Amniotic epithelial cell (primary cell): ENCODE data around the gene ZNF689.
"Not testable (repeated sequence)": the region's sequence is repeated elsewhere in the genome, so short reads cannot be mapped to it uniquely, and the experiment has no call there.

Experiments
- DNase-seq: peaks from one replicate; pipeline ENCODE4 v3.0.0-alpha.2; 2010; ENCODE audit warnings: low read depth

The ZNF689 gene

DNA sequence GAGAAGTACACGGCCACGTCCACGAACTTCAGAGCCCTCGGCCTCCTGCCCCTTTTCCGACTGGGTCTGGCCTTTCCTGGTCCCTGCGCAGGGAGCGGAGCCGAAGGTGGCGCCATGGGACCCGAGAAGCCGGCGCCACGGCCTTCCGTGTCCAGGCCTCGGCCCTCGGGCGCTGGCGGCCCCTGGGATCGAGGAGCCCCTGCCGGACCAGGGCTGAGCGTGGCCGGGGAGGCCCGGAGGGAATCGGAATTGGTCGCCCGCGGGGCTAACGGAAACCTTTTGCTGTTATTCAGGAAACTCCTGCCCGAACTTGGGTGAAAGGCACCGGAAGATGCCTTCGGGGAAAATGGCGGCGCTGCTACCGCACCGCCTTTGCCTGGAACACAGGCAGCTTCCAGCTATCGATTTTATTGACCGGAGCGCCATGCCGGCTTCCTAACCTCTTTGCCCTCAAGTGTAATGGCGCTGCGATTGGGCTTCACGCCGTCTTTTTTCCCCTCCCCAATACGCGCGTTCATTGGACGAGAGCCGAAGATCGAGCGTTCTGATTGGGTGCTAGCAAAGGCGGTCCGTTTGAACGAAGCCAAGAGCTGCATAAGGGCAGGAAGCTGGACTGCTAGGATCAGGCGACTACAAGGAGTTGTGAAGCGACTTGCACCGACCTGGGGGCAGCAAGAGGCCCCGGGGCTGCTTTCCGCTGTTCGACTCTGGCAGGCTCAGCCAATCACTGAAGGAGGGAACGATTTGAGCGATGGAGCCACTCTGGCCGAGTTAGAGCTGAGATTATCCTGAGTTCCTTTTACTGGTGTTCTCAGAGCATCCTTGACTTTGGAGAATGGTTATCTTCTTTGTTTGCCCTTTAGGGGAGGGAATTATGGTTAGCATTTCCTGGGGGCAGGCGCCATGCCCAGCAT lies at the start of gene ZNF689:
ZNF689 (minus strand) TSS at position 464 of the 914 bp plus-strand sequence; CDS start at position 116, 348 bp downstream.
- DNase-seq, result peak; percentile 95

DNA sequence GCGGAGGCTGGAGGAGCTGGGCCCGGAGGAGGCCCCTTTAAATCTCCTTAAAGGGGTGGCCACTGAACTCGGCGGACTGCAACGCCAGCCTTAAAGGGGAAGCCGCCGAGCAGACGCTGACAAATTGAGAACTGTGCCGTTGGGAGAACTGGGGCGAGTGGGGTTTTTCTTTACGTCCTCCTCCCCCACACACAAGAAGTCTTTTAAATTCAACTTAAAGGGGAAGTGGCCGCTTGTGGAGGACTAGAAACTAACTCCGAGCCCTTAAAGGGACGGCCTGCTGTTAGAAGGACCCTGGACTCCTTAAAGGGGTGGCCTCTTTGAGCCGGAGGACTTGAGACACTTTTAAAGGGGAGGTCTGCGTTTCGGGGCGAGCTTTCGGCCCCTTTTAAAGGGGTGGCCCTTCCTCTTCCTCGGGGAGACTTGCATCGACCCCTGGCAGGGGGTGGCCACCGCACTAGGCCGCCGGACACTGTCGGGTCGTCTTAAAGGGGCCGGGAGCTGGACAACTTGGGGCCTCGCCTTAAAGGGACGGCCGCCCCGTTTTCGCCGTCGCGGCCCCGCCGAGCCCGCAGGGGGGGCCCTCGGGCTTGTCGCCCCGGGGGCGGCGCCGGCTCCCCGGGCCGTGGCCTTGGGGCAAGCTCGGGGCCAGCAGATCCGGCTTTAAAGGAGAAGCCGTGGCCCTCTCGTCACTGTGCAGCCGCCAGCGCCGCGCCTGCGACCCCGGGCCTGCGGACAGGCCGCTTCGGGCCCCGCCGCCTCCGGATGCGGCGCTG lies 48.7 kb upstream of the ZNF689 start:
- peak; percentile 95 for DNase-seq

DNA sequence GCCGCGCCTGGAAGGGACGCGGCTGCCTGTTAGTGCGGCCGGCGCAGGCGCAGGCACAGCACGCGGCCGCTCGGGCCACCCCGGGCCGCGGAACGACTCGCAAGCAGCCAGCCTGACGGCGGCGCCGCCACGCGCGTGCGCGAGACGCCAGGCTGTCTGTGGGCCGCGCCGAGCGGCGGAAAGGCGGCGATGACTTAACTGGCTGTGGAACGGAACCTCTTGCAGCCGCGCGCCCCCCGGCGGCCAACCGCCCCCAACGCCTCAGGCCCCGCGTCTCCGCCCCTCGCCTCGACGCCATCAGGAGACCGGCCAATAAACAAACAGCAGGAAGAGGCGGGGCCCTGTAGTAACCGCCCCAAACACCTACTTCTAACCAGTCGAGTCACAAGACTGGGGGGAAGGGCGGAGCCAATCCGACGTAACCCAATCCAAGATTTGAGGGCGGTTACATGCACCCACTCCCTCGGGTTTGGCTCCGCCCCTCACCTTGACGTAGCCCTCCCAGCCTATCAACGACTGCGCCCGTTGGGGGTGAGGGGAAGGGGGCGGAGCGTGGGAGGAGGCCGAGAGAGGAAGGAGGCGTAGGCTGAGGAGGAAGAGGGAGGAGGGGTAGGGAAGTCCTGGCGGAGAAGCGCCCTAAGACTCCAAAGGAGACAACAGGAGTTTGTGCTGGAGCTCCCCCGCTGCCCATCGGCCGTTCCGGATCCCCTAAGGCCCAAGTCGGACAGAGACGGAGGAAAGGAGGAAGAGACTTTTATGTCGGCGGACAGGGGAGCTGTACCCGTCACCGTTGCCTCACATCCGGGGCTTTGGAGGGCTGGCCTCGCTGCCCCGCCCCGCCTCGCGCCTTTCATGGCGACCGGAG lies 47.9 kb upstream of the ZNF689 start, which contains the start of gene FBRS:
FBRS (plus strand) TSS at position 566 of the 865 bp plus-strand sequence. CDS start 1,088 bp downstream, outside the sequence.
- peak; percentile 100 for DNase-seq

DNA sequence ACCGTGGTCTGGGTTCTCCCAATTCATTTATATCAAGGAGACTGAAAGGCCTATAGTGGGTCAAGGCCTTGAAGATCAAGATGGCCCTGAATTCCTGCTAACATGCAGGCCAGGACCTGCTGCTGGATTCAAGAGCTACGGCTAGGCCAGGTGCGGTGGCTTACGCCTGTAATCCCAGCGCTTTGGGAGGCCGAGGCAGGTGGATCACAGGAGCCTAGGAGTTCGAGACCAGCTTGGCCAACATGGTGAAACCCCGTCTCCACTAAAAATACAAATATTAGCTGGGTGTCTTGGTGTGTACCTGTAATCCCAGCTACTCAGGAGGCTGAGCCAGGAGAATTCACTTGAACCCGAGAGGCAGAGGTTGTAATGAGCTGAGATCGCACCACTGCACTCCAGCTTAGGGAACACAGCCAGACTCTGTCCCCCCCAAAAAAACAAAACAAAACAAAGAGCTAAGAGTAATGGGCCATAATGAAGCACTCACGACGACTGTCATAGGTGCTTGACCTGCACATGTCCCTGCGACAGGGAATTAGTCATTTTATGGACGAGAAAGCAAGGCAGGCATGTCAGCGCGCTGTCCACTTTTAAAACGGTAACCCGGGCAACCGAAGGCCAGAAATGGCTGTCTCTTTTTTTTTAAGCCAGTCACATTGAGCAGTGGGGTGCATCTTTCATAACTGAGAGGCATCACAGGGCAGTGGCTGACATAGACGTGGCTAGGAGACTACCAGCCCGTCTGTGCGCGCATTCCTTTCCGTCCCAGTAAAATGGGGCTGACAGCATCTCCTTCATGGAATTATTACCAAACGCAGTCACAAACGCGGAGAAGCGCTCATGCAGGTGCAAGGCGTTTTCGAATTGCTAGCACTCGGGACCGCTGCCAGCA lies 47.0 kb upstream of the ZNF689 start:
- DNase-seq, result no peak

DNA sequence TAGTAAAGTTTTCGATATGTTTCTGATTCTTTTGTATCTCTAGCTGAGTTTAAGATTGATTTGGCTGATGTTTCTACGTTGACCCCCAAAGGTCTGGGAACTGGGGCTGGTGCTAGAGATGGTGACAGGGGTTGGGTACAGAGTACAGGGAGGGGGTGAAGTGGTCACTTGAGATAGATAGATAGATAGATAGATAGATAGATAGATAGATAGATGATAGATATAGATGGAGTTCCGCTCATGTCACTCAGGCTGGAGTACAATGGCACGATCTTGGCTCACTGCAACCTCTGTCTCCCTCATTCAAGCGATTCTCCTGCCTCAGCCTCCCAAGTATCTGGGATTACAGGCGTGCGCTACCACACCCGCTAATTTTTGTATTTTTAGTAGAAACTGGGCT lies 46.2 kb upstream of the ZNF689 start:
- DNase-seq, result no peak

DNA sequence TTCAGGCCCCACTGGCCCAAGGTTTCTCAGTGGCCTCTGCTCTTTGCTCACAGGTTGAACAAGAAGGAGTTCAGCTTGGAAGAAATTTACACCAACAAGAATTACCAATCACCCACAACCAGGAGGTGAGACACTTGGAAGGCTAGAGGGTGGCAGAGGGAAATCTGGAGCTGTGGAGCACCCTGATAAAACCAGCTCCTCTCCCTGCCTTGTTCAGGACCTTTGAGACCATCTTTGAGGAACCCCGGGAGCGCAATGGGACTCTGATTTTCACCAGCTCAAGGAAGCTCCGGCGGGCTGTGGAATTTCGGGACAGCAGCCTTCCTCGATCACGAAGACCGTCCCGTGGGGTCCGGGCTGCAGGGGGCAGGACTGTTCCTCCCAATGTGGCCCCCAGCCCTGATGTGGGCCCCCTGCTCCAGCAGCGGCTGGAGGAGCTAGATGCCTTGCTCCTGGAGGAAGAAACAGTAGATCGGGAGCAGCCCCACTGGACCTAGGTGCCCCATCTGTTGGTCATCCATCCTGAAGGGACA lies 45.7 kb upstream of the ZNF689 start:
- DNase-seq, result no peak

DNA sequence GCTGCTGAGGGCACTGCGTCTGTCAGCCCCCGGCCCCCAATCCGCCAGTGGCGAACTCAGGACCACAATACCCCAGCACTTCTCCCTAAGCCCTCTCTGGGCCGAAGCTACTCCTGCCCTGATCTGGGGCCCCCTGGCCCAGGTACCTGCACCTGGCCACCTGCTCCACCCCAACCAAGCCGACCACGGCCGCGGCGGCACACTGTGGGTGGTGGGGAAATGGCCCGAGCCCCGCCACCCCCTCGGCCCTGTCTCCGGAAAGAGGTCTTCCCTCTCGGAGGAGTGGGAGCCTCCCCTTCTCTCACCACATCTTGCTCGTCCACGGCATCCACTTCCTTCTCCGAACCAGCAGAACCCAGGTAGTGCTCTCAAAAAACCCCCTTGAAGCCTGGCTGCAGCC lies 44.7 kb upstream of the ZNF689 start:
- DNase-seq, result no peak

DNA sequence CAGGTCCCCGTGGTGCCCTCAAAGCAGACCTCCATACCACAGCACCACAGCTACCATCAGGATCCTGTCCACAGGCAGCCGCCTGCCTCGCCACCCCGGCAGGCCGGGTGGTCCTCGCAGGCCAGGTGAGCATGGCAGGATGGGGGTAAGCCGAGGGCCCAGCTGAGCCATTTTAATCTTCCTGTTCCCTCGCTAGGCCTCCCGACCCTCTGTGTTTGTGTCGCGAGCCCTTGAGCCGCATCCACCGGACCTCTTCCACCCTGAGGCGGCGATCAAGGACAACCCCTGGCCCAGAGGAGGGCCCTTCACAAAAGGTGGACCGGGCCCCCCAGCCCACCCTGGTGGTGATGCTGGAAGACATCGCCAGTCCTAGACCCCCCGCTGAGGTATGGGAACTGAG lies 42.5 kb upstream of the ZNF689 start:
- no peak for DNase-seq

DNA sequence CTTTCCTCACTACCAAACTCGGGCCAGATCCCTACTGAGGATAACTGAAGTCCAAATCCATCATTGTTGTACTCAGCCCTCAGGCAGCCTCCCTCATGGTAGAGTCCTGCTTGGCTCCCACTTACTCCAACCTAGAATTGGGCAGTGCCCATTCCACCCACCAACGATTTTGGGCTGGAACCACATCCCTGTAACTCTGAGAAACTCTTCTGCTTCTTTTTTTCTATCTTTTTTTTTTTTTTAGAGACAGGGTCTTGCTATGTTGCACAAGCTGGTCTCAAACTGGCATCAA lies 41.8 kb upstream of the ZNF689 start:
- DNase-seq, result no peak

DNA sequence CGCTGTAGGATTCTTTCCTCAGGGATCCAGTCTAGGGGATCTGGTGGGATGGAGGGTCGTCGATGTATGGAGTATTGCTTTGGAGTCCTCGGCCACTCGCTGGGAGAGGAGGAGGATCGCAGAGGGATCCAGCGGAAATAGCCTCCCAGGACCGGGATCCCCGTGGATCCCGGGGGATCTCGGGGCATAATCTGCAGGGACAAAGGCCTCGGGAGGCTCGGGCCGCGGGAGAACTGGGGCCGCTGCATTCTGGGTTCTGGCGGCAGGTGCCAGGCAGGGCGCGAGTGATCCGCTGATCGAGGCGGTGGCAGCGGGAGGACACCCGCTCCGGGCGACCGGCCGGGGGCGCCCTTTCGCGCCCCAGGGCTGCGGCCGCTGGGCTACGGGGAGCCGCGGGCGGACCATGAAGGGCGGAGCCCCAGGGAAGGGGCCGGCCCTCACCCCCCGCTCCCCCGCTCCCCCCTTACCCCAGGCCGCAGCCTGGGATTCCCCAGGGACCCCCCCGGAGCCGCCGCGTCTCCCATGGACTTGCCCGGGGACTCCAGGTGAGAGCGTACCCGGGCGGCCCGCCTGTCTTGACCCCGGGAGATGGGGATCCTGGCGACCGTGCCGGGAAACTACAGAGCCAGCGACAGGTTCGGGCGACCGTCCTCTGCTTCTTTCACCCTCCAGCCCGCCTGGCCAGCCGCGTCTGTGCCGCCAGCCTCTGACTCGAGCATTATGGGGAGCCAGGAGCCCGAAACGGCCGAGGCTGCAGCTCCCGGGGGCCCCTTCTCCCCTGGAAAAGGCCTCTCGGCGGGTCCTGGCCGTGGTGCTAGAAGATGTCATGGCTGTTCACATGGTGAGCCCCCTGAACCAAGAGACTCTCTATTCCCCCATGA lies 41.2 kb upstream of the ZNF689 start:
- DNase-seq, result peak; percentile 38

DNA sequence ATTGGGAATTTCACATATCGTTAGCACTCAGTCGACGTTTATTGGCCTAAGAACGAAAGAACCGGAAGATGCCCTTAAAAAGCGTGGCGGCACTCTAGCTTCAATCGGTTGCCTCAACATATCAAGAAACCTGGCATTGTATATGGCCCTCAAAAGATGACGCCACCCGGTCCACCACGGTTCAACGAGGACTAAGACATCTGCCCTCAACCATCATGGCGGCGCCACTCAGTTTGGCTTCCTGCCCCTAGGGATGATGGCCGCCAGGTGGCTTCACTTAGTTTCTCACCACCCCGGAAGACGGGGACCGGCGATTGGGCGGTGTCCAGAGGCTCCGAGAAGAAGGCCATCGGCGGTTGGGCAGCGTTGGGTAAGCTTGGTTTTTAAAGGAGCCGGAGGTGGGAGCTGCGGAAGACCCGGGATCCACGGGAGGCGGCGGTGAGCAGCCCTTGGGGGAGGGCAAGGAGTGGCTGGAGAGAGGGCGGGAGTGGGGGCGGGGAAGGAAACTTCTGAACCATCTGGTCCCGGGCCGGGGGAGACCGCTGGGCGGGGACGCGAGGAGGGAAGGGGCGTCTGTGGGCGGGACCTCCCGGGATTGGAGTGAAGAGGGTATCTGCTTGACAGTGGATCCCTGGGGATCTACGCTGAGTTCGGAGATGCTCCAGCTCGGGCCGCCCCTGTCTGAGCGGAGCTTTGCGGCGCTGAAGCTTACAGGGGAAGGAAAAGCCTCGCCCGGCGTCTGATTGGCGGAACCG lies 40.4 kb upstream of the ZNF689 start, which contains the start of gene PRR14:
PRR14 (plus strand) TSS at position 592 of the 755 bp plus-strand sequence. CDS start 686 bp downstream, outside the sequence.
- peak; percentile 99 for DNase-seq

DNA sequence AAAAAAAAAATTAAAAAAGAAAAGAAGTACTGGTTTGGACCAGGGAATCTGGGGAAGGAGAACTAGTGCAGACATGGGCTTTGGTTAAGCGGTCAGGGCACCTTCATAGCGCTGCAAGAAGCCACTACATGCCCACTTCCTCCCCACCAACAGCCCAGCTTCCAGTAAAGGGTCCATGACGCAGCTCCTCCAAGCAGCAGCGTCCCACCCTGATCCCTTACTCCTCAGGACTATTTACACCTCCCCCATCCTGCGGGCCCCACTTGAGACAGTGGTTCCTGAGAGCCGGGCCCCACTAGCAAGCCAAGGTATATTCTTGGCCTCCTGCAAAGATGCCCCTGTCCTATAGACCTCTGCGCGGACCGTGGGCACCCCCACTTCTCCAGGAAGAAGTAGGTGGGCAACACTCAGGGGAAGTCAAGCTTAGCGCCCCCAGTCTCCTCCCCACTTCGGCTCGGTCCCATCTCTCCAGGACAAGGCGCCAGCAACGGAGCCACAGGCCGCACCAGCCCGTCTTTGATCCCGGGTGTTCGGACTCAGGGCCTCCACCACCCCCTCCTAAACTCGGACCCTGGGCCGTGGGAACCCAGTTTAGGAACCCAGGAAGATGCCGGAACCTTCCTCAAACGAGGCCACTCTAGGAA lies 39.7 kb upstream of the ZNF689 start:
- DNase-seq, result no peak

DNA sequence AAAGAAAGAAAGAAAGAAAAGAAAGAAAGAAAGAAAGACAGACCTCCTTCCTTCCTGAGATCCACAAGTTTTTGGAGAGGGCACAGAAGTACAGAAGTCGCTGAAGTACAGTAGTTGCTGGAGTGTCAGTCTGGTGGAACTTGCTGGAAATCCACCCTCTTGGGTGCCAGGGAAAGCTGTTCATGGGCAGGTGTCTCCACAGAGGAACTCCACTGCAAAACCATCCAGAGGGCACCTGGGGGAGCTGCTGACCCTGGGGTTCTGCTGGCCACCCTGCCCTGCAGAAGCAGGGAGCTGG lies 37.0 kb upstream of the ZNF689 start:
- DNase-seq, result no peak

DNA sequence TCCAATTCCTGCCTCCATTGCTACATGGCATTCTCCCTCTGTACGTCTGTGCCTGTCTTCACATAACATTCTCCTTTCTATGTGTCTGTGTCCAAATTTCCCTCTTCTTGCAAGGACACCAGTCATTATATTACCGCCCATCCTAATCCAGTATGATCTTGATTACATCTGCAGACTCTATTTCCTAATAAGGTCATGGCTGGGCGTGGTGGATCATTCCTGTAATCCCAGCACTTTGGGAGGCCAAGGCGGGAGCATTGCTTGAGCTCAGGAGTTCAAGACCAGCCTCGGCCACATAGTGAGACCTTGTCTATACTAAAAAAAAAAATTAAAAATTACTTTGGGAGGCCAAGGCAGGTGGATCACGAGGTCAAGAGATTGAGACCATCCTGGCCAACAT lies 35.5 kb upstream of the ZNF689 start:
- no peak for DNase-seq

DNA sequence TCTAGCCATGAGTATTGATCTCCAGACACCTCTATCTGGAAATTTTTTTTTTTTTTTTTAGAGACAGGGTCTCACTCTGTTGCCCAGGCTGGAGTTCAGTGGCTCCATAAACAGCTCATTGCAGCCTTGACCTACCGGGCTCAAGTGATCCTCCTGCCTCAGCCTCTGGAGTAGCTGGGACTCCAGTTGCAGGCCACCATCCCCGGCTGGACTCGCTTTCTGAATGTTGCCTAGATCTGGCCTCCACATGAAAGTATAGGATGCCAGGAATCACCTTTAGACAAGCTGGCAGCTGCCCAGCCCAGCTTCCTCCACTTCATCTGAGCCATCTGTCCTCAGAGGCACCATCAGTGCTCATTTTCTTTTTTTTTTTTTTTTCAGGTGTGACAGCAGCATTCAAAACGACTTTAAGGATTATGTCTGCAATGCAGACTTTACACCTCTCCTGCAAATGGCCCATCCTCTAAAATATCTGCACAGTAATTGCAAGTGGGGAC lies 34.2 kb upstream of the ZNF689 start:
- no peak for DNase-seq

DNA sequence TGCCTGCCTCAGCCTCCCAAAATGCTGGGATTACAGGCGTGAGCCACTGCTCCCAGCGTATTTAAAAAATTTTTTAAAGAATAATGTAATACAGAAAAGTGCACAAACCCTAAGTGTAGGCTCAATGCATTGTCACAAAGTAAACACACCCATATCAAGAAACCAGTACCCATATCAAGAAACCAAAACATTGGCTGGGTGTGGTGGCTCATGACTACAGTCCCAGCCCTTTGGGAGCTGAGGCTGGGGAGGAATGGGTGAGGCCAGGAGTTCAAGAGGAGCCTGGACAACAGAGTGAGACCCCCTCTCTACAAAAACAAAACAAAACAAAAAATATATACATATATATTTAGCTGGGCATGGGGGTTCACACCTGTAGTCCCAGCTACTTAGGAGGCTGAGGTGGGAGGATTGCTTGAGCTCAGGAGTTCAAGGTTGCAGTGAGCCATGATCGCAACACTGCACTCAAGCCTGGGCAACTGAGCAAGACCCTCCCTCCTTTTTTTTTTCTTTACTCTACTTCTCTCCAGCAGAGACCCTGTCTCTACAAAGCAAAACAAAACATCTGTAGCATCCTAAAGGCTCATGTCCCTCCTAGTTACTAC lies 31.3 kb upstream of the ZNF689 start:
- DNase-seq, result no peak

DNA sequence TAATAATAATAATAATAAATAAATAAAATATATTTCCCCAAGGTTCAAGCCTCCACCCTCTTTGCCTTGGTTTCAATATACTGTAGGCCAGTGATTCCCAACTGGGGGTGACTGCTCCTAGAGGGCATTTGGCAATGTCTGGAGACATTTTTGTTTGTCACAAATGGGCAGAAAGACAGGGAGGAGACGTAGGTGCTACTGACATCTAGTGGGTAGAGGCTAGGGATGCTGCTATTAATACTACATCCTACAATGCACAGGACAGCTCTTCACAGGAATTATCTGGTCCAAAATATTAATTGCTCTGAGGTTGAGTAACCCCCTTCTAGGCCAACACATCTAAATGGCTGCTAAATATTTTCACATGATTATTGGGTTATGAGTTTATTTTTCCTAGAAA lies 27.8 kb upstream of the ZNF689 start:
- DNase-seq, result peak; percentile 50

DNA sequence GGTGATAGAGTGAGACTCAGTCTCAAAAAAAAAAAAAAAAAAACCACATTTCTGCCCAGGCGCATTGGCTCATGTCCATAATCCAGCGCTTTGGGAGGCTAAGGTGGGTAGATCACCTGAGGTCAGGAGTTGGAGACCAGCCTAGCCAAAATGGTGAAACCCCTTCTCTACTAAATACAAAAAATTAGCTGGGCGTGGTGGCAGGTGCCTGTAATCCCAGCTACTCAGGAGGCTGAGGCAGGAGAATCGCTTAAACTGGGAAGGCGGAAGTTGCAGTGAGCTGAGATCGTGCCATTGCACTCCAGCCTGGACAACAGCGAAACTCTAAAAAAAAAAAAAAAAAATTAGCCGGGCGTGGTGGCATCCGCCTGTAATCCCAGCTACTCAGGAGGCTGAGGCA lies 26.9 kb upstream of the ZNF689 start:
- DNase-seq, result not testable (repeated sequence)
